Neural cell (in vitro differentiated cells): Measurements from ENCODE around the gene RUVBL1. TPM values are rescaled to one million over a fixed set of nuclear protein-coding genes. Genes with fewer than 3 reads are reported as not detected.

Source experiments
- H2AFZ ChIP-seq: fragments of 200-600, 300-800 bp; sonication (generic), shearing (Covaris generic); 2 replicates; pipeline ENCODE4 v1.6.0; 2014; ENCODE audit warnings: low read depth, mild to moderate bottlenecking, antibody characterized with exemption, low read length, moderate library complexity
- H3F3A ChIP-seq: fragments of 200-600 bp; shearing (Covaris generic); 2 replicates; pipeline ENCODE4 v1.6.1; 2016; ENCODE audit warnings: mild to moderate bottlenecking, moderate library complexity, mixed read lengths, antibody characterized with exemption, low read length; ENCODE audit not compliant: insufficient read depth, poor library complexity, severe bottlenecking
- H3K27ac ChIP-seq: fragments of 200-600, 300-800 bp; sonication (generic), shearing (Covaris generic); 2 replicates; pipeline ENCODE4 v1.5.1; 2014; ENCODE audit warnings: mild to moderate bottlenecking, low read length, moderate library complexity
- H3K27me3 ChIP-seq: fragments of 300-800, 200-600 bp; sonication (generic), shearing (Covaris generic); 2 replicates; pipeline ENCODE4 v1.6.0; 2014; ENCODE audit warnings: mild to moderate bottlenecking, low read depth, low read length, moderate library complexity; ENCODE audit not compliant: insufficient read depth
- H3K36me3 ChIP-seq: fragments of 300-800, 200-600 bp; sonication (generic), shearing (Covaris generic); 2 replicates; pipeline ENCODE4 v1.5.1; 2014; ENCODE audit warnings: mild to moderate bottlenecking, antibody characterized with exemption, low read length, moderate library complexity; ENCODE audit not compliant: insufficient read depth
- H3K4me2 ChIP-seq: fragments of 300-800, 200-600 bp; sonication (generic), shearing (Covaris generic); 2 replicates; pipeline ENCODE4 v1.6.0; 2014; ENCODE audit warnings: mild to moderate bottlenecking, low read length
- H3K4me3 ChIP-seq: fragments of 300-800, 200-600 bp; sonication (generic), shearing (Covaris generic); 2 replicates; pipeline ENCODE4 v1.5.1; 2014; ENCODE audit warnings: mild to moderate bottlenecking, low read length, moderate library complexity
- H3K79me2 ChIP-seq: fragments of 200-600 bp; shearing (Covaris generic); replicated peaks from 2 replicates; pipeline ENCODE4 v1.6.0; 2014; ENCODE audit warnings: mild to moderate bottlenecking, low read length, moderate library complexity; ENCODE audit not compliant: insufficient read depth
- H3K9ac ChIP-seq: fragments of 300-800, 200-600 bp; sonication (generic), shearing (Covaris generic); 2 replicates; pipeline ENCODE4 v1.6.1; 2016; ENCODE audit warnings: mild to moderate bottlenecking, low read length, mixed read lengths
- H3K9me2 ChIP-seq: fragments of 200-600 bp; shearing (Covaris generic); 2 replicates; pipeline ENCODE4 v1.6.1; 2016; ENCODE audit warnings: mild to moderate bottlenecking, low read length, mixed read lengths; ENCODE audit not compliant: insufficient read depth
- H3K9me3 ChIP-seq: fragments of 200-600, 300-800 bp; sonication (generic), shearing (Covaris generic); 2 replicates; pipeline ENCODE4 v1.6.1; 2016; ENCODE audit warnings: mild to moderate bottlenecking, mixed run types, low read length, moderate library complexity, mixed read lengths
- H4K20me1 ChIP-seq: fragments of 200-600 bp; shearing (Covaris generic); 2 replicates; pipeline ENCODE4 v1.6.1; 2016; ENCODE audit warnings: mild to moderate bottlenecking, mixed run types; ENCODE audit not compliant: insufficient read depth
- EP300 ChIP-seq: fragments of 450-650 bp; conservative IDR thresholded peaks from 2 replicates; pipeline ENCODE4 v1.6.1; 2014; ENCODE audit warnings: antibody characterized with exemption, mild to moderate bottlenecking, moderate library complexity; ENCODE audit not compliant: poor library complexity, severe bottlenecking
- EZH2 ChIP-seq: fragments of 200-600, 300-800 bp; shearing (Covaris generic), sonication (generic); IDR thresholded peaks from 2 replicates; pipeline ENCODE4 v1.6.1; 2014; ENCODE audit warnings: antibody characterized with exemption, low read length, borderline replicate concordance, mild to moderate bottlenecking; ENCODE audit not compliant: insufficient read depth, poor library complexity, severe bottlenecking
- MXI1 ChIP-seq: fragments of 450-650 bp; conservative IDR thresholded peaks from 2 replicates; pipeline ENCODE4 v1.6.1; 2014; ENCODE audit warnings: antibody characterized with exemption, mild to moderate bottlenecking; ENCODE audit not compliant: poor library complexity, severe bottlenecking
- POLR2AphosphoS5 ChIP-seq: IDR thresholded peaks from 2 replicates; pipeline ENCODE4 v1.6.1; 2012
- RAD21 ChIP-seq: fragments of 450-650 bp; conservative IDR thresholded peaks from 2 replicates; pipeline ENCODE4 v1.6.1; 2014; ENCODE audit warnings: antibody characterized with exemption, mild to moderate bottlenecking, moderate library complexity
- SMC3 ChIP-seq: fragments of 450-650 bp; conservative IDR thresholded peaks from 2 replicates; pipeline ENCODE4 v1.6.1; 2014; ENCODE audit warnings: antibody characterized with exemption, mild to moderate bottlenecking, moderate library complexity; ENCODE audit not compliant: poor library complexity
- TAF1 ChIP-seq: IDR thresholded peaks from 2 replicates; pipeline ENCODE4 v1.6.1; 2012; ENCODE audit warnings: low read depth
- polyA plus RNA-seq: library from polyadenylated mRNA; depleted of rRNA; stranded (reverse); fragments of >200 nt; gene quantifications from 2 replicates; pipeline ENCODE4 v1.2.3, GENCODE V29; 2014
- TF ChIP-seq, protein P1 (sequence below): fragments of 450-650 bp; IDR thresholded peaks from 2 replicates; pipeline ENCODE4 v1.5.1; 2014; ENCODE audit warnings: antibody characterized with exemption, mild to moderate bottlenecking, moderate library complexity; ENCODE audit not compliant: poor library complexity, severe bottlenecking
- TF ChIP-seq, protein P2 (sequence below): IDR thresholded peaks from 2 replicates; pipeline ENCODE4 v1.6.1; 2012; ENCODE audit warnings: borderline replicate concordance

Gene RUVBL1
- polyA plus RNA-seq, 1 donor from 2014 or later = 83.3 TPM

DNA sequence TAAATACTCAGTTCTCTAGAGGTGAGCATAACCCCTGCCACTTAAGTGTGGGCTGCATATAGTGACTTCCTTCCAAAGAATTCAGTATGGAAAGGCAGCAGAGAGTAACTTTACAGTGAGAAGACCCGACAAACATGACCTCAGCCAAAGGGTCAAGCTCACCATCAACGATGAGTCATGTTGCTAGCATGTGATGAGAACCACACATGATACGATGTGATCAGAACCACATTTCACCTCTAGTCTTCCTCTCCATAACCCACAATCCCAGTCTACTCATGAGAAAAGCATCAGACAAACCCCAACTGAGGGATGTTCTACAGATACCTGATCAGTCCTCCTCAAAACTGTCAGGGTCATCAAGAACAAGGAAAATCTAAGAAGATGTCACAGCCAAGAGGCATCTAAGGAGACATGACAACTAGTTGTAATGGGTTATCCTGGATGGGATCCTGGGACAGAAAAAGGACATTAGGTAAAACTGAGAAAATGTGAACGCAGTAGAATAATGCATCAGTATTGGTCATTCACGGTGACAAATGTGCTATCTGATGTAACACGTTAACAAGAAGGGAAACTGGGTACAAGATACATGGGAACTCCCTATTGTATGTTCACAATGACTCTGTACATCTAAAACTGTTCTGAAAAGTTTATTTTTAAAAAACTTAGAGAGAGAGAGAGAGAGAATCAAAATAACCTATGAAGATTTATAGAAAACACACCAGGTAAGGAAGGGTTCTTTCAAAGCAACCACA is 43.1 kb downstream of the RUVBL1 start:
- H2AFZ ChIP-seq = no peak overlapping the region
- H3K4me3 ChIP-seq = no peak overlapping the region
- no peaks in the 10 kb centered on the region for H3K9me3 ChIP-seq
- H3K27ac ChIP-seq = no peak overlapping the region
- H3K4me2 ChIP-seq = no peak overlapping the region
- H3F3A ChIP-seq = no peaks in the 10 kb centered on the region
- peaks cover 11% of the 10 kb centered on the region for H3K27me3 ChIP-seq
- no peaks in the 10 kb centered on the region for H3K36me3 ChIP-seq
- TF ChIP-seq, protein P1, sequence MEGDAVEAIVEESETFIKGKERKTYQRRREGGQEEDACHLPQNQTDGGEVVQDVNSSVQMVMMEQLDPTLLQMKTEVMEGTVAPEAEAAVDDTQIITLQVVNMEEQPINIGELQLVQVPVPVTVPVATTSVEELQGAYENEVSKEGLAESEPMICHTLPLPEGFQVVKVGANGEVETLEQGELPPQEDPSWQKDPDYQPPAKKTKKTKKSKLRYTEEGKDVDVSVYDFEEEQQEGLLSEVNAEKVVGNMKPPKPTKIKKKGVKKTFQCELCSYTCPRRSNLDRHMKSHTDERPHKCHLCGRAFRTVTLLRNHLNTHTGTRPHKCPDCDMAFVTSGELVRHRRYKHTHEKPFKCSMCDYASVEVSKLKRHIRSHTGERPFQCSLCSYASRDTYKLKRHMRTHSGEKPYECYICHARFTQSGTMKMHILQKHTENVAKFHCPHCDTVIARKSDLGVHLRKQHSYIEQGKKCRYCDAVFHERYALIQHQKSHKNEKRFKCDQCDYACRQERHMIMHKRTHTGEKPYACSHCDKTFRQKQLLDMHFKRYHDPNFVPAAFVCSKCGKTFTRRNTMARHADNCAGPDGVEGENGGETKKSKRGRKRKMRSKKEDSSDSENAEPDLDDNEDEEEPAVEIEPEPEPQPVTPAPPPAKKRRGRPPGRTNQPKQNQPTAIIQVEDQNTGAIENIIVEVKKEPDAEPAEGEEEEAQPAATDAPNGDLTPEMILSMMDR = no peak
- TF ChIP-seq SMC3 (no peak), EP300 (no peak), RAD21 (no peak), EZH2 (no peak), POLR2AphosphoS5 (no peak), MXI1 (no peak), TAF1 (no peak)
- TF ChIP-seq, protein P2, sequence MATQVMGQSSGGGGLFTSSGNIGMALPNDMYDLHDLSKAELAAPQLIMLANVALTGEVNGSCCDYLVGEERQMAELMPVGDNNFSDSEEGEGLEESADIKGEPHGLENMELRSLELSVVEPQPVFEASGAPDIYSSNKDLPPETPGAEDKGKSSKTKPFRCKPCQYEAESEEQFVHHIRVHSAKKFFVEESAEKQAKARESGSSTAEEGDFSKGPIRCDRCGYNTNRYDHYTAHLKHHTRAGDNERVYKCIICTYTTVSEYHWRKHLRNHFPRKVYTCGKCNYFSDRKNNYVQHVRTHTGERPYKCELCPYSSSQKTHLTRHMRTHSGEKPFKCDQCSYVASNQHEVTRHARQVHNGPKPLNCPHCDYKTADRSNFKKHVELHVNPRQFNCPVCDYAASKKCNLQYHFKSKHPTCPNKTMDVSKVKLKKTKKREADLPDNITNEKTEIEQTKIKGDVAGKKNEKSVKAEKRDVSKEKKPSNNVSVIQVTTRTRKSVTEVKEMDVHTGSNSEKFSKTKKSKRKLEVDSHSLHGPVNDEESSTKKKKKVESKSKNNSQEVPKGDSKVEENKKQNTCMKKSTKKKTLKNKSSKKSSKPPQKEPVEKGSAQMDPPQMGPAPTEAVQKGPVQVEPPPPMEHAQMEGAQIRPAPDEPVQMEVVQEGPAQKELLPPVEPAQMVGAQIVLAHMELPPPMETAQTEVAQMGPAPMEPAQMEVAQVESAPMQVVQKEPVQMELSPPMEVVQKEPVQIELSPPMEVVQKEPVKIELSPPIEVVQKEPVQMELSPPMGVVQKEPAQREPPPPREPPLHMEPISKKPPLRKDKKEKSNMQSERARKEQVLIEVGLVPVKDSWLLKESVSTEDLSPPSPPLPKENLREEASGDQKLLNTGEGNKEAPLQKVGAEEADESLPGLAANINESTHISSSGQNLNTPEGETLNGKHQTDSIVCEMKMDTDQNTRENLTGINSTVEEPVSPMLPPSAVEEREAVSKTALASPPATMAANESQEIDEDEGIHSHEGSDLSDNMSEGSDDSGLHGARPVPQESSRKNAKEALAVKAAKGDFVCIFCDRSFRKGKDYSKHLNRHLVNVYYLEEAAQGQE = no peak
- H3K9me2 ChIP-seq = no peaks in the 10 kb centered on the region
- H4K20me1 ChIP-seq = no peaks in the 10 kb centered on the region
- no peak overlapping the region for H3K9ac ChIP-seq
- H3K79me2 ChIP-seq = no peaks in the 10 kb centered on the region

DNA sequence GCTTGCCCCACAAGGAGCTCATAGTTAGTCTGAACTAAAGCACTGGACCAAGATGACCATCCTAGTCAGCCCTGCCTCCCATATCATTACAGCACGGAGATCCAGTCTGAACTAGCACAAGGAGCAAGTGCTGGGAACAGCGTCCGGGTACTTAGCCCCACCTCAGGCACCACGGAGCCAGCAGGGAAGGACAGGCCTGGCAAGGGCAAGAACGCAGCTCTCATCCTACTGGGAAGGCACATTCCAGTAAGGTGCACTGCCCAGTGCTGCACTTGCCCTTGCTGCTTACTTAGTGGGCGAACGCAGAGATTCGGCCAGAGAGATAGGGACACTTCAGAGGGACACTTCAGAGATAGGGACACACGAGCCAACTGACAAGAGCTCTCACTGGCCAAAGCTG is 43.8 kb downstream of the RUVBL1 start:
- Histone ChIP-seq H3K27me3 (peaks cover 11% of the 10 kb centered on the region), H3K4me3 (no peak overlapping the region), H3K9me3 (no peaks in the 10 kb centered on the region), H3K36me3 (no peaks in the 10 kb centered on the region), H3K27ac (no peak overlapping the region), H3F3A (no peaks in the 10 kb centered on the region), H3K9me2 (no peaks in the 10 kb centered on the region), H4K20me1 (no peaks in the 10 kb centered on the region), H3K4me2 (no peak overlapping the region), H3K79me2 (no peaks in the 10 kb centered on the region), H2AFZ (no peak overlapping the region), H3K9ac (no peak overlapping the region)
- TF ChIP-seq, protein P1 = no peak
- no peak for TF ChIP-seq MXI1
- no peak for TF ChIP-seq EP300
- no peak for TF ChIP-seq EZH2
- no peak for TF ChIP-seq SMC3
- TF ChIP-seq TAF1 = no peak
- no peak for TF ChIP-seq RAD21
- TF ChIP-seq POLR2AphosphoS5 = no peak
- TF ChIP-seq, protein P2 = no peak
